Endothelial cell of umbilical vein (primary cell): ENCODE data around the gene PCDH19. TPM values are rescaled to one million over a fixed set of nuclear protein-coding genes. Genes with fewer than 3 reads are reported as not detected.

Experiments used
- BruUV-seq: library from RNA; stranded (reverse); fragments of 400-500 nt; replicated peaks from 2 replicates; lab custom pipeline; 2021; lab: Mats Ljungman, UMichigan
- CTCF ChIA-PET: fragments of 300-600, 350-600 bp; sonication (Branson Sonifier 250); formaldehyde crosslinking; loops from one replicate; lab custom pipeline; 2021; ENCODE audit warnings: antibody characterized with exemption, inconsistent platforms; lab: Charles Lee
- POLR2A ChIA-PET: fragments of 300-600, 350-600 bp; sonication (Branson Sonifier 250); formaldehyde crosslinking; loops from one replicate; lab custom pipeline; 2021; ENCODE audit warnings: antibody characterized with exemption, inconsistent platforms; lab: Charles Lee
- DNase-seq: peaks from one replicate; pipeline ENCODE4 v3.0.0-alpha.2; 2011; ENCODE audit warnings: low read depth, low spot score
- FAIRE-seq: peaks from 2 replicates; lab custom pipeline; 2011; peaks lifted over from hg19 to GRCh38; lab: Jason Lieb, UNC
- H2AFZ ChIP-seq: 2 replicates; pipeline ENCODE4 v1.6.0; 2012; ENCODE audit warnings: low read depth, low read length, control low read depth, inconsistent platforms
- H3K27ac ChIP-seq: 2 replicates; pipeline ENCODE4 v1.5.1; 2011; ENCODE audit warnings: low read depth, mild to moderate bottlenecking, control low read depth, low read length, moderate library complexity; ENCODE audit not compliant: insufficient read depth
- H3K27me3 ChIP-seq, 2 experiments: 2 replicates each; pipeline versions ENCODE4 v1.6.0 to v1.6.1; 2011; ENCODE audit warnings: low read length in 2 of 2, mixed read lengths in 1 of 2; ENCODE audit not compliant: control insufficient read depth in 2 of 2, insufficient read depth in 2 of 2
- H3K36me3 ChIP-seq, 2 experiments: 2 replicates in 1 of 2; 3 replicates in 1 of 2; pipeline ENCODE4 v1.5.1; 2011; ENCODE audit warnings: low read length in 2 of 2, mild to moderate bottlenecking in 1 of 2, moderate library complexity in 1 of 2; ENCODE audit not compliant: control insufficient read depth in 2 of 2, insufficient read depth in 2 of 2; ENCODE audit errors: extremely low read depth in 1 of 2
- H3K4me1 ChIP-seq: 3 replicates; pipeline ENCODE4 v1.5.1; 2011; ENCODE audit warnings: mild to moderate bottlenecking, low read length; ENCODE audit not compliant: control insufficient read depth, insufficient read depth; ENCODE audit errors: extremely low read depth
- H3K4me2 ChIP-seq: 2 replicates; pipeline ENCODE4 v1.6.1; 2011; ENCODE audit warnings: low read length, control low read depth, mixed read lengths; ENCODE audit not compliant: insufficient read depth
- H3K4me3 ChIP-seq, 3 experiments: fragments of 200-600 bp in 1 of 3; sonication (generic), shearing (Covaris generic) in 1 of 3; replicated peaks in 1 of 3; 2 replicates each; pipeline ENCODE4 v1.5.1; 2011 to 2016; ENCODE audit warnings: control low read depth in 3 of 3, low read length in 3 of 3, mild to moderate bottlenecking in 2 of 3, inconsistent platforms in 1 of 3, low read depth in 1 of 3, moderate library complexity in 1 of 3; ENCODE audit not compliant: insufficient read depth in 1 of 3
- H3K79me2 ChIP-seq: 2 replicates; pipeline ENCODE4 v1.6.0; 2012; ENCODE audit warnings: low read length, inconsistent platforms; ENCODE audit not compliant: control insufficient read depth, insufficient read depth
- H3K9ac ChIP-seq: replicated peaks from 2 replicates; pipeline ENCODE3; 2011; ENCODE audit warnings: low read length, control low read depth; ENCODE audit not compliant: insufficient read depth; ENCODE audit errors: extremely low read depth
- H3K9me1 ChIP-seq: replicated peaks from 3 replicates; pipeline ENCODE4 v1.6.0; 2011; ENCODE audit warnings: mild to moderate bottlenecking, low read length; ENCODE audit not compliant: control insufficient read depth, insufficient read depth; ENCODE audit errors: extremely low read depth
- H3K9me3 ChIP-seq: replicated peaks from 2 replicates; pipeline ENCODE4 v1.5.1; 2012; ENCODE audit warnings: low read length, inconsistent platforms; ENCODE audit not compliant: control insufficient read depth, insufficient read depth
- H4K20me1 ChIP-seq: replicated peaks from 2 replicates; pipeline ENCODE3; 2011; ENCODE audit warnings: mild to moderate bottlenecking, low read length; ENCODE audit not compliant: control insufficient read depth, insufficient read depth; ENCODE audit errors: extremely low read depth
- EZH2 ChIP-seq: IDR thresholded peaks from 2 replicates; pipeline ENCODE4 v1.6.1; 2012; ENCODE audit warnings: borderline replicate concordance, low read depth, mild to moderate bottlenecking, moderate library complexity, low read length, inconsistent platforms; ENCODE audit not compliant: severe bottlenecking
- dilution Hi-C: fragments of 300-500 bp; cut with MboI; formaldehyde crosslinking; loops from one replicate; pipeline ENCODE4 v1.15.0; 2019; ENCODE audit warnings: low sequenced_read_pairs; ENCODE audit not compliant: extremely low pct_ligation_motif_present
- intact Hi-C: fragments of 100-400 bp; cut with micrococcal nuclease; formaldehyde crosslinking; loops from one replicate; pipeline ENCODE4 v1.10.0; 2022
- polyA plus RNA-seq, 4 experiments: library from polyadenylated mRNA; depleted of rRNA in 3 of 4; stranded (reverse) in 3 of 4; unstranded in 1 of 4; fragments of >200 nt; gene quantifications; 2 replicates each; pipeline versions ENCODE4 v1.2.1 to v1.2.3, GENCODE V29; 2011 to 2012; ENCODE audit warnings: missing spikeins in 1 of 4
- total RNA-seq: library from RNA; stranded (reverse); gene quantifications from 2 replicates; pipeline ENCODE4 v1.2.3, GENCODE V29; 2021
- TF ChIP-seq, protein P1 (sequence below): IDR thresholded peaks from 2 replicates; pipeline ENCODE4 v1.6.1; 2011; ENCODE audit not compliant: insufficient read depth, insufficient read length
- TF ChIP-seq, protein P2 (sequence below), 2 donors: IDR thresholded peaks; 1 replicate in 1 of 2; 2 replicates in 1 of 2; pipeline ENCODE4 v1.5.1; 2011; ENCODE audit warnings: low read length in 2 of 2, mild to moderate bottlenecking in 2 of 2, moderate library complexity in 2 of 2, control low read depth in 1 of 2, inconsistent platforms in 1 of 2, low read depth in 1 of 2; ENCODE audit not compliant: insufficient read depth in 1 of 2; ENCODE audit errors: extremely low read depth in 1 of 2

Gene PCDH19
- total and polyA plus RNA-seq, 2 donors (not counting 3 experiments of a cell fraction or from before 2014, with no cell fraction given) = 1.2 to 4.3 TPM

DNA sequence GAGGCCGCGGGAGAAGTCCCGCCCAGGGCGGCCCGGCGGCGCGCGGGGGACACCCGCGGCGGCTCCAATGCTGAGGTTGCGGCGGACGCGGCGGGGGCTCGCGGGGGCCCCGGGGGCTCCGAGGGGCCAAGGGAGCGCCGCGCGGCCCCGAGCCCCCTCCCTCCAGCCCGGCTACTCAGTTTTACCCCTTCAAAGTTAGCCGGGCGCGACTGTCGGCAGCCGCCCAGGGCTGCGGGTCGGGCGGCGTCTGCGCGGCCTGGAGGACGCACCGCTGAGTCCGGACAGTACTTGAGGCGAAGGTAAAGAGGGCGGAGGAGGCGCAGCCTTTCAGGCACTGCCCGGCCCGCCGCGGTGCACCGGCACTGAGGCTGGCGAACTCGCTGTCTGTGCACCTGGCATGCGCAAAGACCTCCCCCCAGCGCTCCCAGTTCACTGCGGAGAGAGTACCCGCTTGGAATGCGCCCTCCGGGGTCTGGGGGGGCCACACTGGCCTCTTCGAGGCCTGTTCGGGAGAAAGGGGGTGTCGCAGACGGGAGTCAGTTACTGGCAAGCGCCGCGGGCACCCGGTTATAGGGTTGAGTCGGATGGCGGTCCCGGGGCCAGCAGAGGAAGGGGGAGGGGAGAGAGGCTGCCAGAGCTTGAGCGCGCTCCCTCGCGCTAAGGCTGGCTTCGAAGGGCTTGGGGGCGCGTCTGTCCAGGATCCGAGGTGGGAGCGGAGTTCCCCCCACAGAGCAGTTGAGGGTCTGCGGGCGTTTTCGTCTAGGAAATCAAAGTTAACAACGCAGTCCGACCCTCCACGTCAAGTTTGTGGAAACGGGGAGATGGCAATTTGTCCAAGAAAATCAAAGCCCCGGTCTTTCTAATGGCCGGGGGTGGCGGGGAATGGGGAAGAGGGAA is 1.1 kb downstream of the PCDH19 start:
- no peaks in the 10 kb centered on the region for H3K4me1 ChIP-seq
- peaks cover 44 to 59% of the 10 kb centered on the region in 2 experiments for H3K27me3 ChIP-seq
- no TSS peak for BruUV-seq
- dilution Hi-C loops (no loop called here), intact Hi-C loops (no loop called here)
- H3K36me3 ChIP-seq = no peaks in the 10 kb centered on the region
- no peak overlapping the region for H3K4me2 ChIP-seq
- no peak overlapping the region for H3K27ac ChIP-seq
- no peak overlapping the region for H2AFZ ChIP-seq
- CTCF ChIA-PET = no interaction called here
- no peaks in the 10 kb centered on the region for H3K9me3 ChIP-seq
- H4K20me1 ChIP-seq = no peaks in the 10 kb centered on the region
- peak; percentile 84 for TF ChIP-seq EZH2
- TF ChIP-seq, protein P1, sequence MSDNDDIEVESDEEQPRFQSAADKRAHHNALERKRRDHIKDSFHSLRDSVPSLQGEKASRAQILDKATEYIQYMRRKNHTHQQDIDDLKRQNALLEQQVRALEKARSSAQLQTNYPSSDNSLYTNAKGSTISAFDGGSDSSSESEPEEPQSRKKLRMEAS = no peak
- TF ChIP-seq, protein P2, sequence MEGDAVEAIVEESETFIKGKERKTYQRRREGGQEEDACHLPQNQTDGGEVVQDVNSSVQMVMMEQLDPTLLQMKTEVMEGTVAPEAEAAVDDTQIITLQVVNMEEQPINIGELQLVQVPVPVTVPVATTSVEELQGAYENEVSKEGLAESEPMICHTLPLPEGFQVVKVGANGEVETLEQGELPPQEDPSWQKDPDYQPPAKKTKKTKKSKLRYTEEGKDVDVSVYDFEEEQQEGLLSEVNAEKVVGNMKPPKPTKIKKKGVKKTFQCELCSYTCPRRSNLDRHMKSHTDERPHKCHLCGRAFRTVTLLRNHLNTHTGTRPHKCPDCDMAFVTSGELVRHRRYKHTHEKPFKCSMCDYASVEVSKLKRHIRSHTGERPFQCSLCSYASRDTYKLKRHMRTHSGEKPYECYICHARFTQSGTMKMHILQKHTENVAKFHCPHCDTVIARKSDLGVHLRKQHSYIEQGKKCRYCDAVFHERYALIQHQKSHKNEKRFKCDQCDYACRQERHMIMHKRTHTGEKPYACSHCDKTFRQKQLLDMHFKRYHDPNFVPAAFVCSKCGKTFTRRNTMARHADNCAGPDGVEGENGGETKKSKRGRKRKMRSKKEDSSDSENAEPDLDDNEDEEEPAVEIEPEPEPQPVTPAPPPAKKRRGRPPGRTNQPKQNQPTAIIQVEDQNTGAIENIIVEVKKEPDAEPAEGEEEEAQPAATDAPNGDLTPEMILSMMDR (IDR thresholded peaks at IDR 0.05; ENCODE audit: extremely low read depth in 1 of 2, insufficient read depth in 1 of 2, low read depth in 1 of 2, low read length in 2 of 2) = no peak
- DNase-seq (no peak), FAIRE-seq (no peak)
- POLR2A ChIA-PET = no interaction called here
- no peak overlapping the region for H3K9ac ChIP-seq
- no peaks in the 10 kb centered on the region for H3K79me2 ChIP-seq
- H3K9me1 ChIP-seq = no peaks in the 10 kb centered on the region
- peak overlapping the region in 1 of 3 experiments; percentile 47 for H3K4me3 ChIP-seq
